NCI-H187 treated with DMSO at 0.1 percent for 48 hours (cell line): Measurements from ENCODE around the gene MYBBP1A.

Source experiments
- DNase-seq: peaks from one replicate; lab custom pipeline; 2025; lab: John Stamatoyannopoulos, UW

Gene MYBBP1A

DNA sequence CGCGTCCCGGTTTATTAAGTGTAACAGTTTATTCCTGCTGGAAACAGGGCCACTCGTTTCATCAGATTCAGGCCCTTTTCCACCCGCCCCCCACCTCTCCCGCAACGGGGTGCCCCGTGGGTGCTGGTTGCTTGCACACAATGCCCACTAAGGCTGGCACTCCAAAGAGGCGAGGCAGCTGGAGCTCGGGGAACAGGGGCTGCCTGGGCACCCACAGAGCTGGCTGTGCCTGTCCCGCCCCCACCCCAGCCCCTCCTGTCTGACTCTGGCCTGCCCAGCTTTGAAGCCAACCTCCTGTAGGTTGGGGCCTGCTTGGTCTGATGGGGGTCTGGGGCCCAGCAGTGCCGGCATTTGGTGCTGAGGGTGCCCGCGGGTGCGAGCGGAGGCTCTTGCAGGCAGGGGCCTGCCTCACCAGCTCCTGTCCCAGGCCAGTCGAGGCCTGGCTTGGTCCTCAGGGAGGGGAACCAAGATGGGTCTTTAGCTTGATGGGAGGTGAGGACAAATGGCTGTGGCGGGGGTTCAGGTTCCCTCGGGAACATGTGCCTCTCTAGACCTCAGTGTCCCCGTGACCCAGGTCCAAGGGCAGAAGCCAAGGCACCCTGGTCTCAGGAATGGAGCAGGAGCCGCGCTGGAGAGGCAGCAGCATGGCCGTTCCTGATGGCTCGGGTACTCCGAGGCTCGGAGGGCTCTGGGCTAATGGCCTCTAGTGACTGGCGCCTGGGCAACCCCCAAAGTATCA, 20.1 kb downstream of the MYBBP1A start:
- DNase-seq = no peak

DNA sequence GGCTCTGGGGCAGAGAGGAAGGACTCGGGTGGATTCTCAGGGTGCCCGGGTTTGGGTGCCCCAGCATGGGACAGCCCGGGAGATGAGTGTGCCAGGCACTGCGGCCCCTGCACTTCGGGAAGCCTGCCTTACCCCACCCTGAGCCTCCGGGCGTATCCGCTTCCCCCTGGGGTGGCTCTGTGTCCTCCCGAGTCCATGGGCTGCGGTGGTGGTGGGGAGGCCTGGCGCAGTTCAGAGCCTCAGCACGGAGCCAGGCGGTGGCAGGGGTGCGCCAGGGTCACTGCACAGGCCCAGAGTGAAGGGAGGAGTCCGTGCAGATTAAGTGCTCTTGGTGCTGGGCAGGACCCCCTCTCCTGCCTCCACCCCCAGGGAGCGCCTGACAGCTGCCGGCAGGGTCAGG, 20.7 kb downstream of the MYBBP1A start:
- no peak for DNase-seq

DNA sequence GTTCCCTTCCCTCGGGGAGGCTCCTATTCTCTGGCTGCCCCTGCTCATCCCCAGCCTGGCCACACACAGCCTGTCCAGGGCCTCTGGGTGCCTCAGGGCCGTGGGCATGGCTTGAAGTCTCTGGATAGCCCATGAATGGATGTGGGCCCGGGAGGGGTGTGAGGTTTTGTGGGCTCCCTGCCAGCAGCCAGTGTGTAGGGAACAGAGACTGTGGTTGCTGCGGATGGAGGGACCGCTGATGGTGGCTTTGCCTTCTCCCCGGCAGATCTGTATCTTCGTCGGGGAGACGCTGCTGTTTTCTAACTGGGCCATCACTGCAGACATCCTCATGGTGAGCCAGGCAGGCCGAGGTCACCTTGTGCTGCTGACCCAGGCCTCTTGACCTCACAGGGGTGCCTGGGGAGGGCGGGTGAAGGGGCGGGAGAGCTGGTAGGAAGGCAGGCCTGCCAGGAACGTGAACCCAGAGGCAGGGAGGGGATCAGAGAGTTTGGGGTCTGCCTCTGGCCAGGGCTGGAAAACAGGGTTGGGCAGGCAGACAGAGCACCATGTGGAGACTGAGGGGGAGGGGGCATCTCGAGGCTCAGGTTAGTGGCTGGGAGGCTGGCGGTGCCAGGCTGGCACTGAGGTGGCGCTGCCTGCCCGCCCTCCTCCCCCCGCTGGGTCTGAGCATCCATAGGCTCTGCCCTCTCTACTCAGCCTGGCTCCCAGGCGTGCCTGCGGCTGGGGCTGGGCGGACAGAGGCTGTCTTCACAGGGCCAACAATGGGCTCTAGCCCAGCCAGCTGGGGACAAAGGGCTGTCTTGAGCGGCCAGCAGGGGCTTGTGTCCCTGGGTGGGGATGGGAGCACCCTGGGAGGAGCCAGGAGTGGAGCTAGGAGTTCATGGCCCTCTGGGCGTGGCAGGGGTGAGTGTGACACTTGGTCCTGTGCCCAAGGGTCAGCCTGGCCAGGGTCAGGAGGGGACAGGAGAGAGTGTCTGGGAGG, 21.4 kb downstream of the MYBBP1A start:
- no peak for DNase-seq

DNA sequence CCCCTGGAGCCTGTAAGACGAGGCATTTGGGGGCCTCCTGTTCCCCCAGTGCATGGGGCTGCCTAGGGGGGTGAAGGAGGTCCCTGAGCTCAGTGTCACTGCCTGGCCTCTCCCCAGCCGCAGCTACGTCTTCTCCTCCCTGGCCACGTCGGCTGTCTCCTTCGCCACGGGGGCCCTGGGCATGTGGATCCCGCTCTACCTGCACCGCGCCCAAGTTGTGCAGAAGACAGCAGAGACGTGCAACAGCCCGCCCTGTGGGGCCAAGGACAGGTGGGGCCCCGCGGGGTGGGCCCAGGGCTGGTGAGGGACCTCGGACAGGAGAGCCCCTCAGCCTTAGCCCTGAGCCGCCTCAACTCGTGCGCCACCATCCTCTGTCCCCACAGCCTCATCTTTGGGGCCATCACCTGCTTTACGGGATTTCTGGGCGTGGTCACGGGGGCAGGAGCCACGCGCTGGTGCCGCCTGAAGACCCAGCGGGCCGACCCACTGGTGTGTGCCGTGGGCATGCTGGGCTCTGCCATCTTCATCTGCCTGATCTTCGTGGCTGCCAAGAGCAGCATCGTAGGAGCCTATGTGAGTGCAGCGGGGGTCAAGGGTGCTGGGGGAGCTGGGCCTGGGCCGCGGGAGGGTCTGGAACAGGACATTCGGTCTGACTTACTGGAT, 22.2 kb downstream of the MYBBP1A start:
- DNase-seq = no peak

DNA sequence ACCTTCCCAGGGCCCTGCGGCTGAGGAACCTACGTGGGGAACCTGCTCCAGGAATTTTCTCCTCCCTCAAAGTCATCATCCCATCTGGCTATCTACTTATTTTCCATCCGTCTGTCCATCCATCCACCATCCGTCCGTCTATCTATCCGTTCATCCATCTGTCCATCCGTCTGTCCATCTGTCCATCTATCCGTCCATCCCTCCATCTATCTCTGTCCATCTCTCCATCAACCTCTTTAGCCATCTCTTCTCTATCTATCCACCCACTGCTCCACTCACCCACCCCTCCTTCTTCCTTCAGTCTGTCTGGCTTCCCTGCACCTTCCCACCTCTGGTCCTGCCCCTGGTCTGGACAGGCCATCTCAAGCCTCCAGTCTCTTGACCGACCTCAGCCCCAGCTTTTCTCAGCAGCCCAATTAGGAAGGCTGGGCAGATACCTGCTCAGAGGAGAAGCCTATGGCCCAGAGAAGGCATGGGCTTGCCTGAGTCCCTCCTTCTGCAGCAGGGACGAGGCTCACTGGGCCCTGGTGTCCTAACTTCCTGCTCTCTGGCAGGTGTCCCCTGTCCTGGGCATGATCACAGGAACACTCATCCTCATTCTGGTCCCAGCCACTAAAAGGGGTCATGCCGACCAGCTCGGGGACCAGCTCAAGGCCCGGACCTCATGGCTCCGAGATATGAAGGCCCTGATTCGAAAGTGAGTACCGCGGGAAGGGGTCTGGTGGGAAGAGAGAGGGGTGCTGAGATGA, 23.0 kb downstream of the MYBBP1A start:
- DNase-seq = no peak

DNA sequence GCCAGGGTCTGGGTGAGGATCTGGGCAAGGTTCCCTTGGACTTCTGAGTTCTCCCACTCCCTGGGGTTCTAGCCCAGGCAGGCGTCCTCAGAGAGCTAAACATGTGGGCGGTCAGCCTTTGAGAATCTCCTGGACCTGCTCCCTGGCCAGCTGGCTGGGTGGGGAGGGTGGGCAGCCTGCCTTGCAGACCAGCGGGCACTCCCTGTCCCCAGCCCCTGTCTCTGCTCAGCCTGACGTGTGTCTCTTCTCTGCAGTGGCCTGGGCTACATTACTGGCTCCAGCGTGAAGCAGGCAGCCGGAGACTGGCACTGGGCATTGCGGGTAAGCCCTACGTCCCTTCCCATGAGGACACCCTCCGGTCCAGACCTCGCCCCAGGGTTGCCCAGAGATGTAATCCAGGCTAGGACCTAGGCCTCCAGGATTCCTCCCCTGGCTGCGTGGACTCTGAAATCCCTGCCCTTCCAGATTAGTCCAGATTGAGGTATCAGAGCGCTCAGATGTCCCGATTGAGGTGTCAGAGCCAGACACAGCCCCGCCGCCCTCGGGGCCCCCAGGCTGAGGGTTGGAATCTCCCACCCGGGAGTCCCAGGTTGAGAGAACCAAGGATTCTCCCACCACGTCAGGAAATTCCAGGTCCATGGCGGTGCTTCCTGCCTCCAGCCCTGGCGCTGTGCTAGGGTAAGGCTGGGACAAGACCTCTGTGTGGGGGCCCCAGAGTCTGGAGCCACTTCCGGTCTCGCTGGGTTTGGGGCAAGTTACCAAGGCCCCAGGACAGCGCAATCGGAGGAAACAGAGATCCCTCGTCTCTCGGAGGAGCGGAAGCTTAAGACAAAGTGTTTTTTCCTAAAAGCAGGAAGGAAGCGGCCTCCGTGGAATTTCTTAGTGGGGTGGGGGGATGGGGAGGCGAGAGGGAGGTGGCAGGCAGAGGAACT, 24.1 kb downstream of the MYBBP1A start:
- no peak for DNase-seq

DNA sequence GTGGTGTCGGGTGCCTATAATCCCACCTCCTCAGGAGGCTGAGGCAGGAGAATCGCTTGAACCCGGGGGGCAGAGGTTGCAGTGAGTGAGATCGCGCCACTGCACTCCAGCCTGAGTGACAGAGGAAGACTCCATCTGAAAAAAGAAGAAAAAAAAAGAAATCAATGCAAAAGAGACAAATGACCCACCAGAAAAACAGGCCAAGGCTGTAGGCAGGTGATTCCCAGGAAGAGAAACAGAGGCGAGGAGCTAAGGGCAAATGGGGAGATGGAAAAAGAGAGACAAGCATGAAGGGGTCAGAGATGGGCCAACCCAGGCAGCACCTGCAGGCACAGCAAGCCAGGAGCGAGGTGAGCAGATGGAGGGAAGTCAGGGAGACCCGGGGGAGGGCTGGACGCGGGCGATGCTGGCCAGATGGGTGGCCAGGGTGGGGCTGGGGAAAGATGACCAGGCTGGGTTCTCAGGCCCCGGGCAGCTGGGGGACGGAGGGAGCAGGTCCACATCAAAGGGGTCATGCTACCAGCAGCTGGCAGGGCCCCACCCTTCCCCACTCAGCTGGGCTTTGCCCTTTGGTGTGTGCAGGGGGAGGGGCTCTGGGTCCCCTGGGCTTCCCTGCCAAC, 25.5 kb downstream of the MYBBP1A start:
- DNase-seq = no peak

DNA sequence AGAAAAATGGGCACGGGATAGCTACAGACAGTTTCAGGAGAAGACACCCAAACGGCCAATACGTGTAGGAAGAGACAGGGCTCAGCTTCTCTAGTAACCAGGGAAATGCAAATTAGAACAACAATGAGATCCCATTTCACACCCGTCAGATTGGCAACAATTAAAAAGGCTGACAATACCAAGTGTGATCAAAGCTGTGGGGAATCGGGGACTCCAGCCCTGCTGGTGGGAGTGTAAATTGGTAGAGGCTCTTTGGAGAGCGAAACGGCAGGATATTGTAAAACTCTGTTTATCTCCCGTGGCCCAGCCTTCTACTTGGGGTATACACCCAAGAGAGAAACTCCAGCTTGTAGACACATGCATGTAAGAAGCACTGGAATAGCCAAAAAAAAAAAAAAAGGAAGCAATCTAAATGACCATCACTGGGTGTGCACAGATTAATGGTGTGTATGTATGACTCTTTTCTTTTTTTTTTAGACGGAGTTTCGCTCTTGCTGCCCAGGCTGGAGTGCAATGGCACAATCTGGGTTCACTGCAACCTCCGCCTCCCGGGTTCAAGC, 27.5 kb downstream of the MYBBP1A start:
- no peak for DNase-seq

DNA sequence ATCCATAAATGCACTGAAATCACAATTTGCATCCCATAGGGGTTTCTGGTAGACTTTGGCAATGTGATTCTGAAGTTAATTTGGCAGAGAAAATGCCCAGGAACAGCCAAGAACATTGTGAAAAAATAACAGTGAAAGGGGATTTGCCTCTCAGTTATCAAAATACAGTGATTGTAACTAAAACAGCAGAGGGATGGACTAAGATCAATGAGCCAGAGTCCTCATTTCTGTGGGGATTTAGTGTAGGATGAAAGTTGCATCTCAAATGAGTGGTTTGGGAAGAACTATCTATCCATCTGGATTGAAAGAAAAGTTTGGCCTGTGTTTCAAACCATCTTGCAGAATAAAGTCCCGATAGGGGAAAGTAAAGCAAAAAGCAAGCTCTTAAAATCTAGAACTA, 28.1 kb downstream of the MYBBP1A start:
- DNase-seq = no peak

DNA sequence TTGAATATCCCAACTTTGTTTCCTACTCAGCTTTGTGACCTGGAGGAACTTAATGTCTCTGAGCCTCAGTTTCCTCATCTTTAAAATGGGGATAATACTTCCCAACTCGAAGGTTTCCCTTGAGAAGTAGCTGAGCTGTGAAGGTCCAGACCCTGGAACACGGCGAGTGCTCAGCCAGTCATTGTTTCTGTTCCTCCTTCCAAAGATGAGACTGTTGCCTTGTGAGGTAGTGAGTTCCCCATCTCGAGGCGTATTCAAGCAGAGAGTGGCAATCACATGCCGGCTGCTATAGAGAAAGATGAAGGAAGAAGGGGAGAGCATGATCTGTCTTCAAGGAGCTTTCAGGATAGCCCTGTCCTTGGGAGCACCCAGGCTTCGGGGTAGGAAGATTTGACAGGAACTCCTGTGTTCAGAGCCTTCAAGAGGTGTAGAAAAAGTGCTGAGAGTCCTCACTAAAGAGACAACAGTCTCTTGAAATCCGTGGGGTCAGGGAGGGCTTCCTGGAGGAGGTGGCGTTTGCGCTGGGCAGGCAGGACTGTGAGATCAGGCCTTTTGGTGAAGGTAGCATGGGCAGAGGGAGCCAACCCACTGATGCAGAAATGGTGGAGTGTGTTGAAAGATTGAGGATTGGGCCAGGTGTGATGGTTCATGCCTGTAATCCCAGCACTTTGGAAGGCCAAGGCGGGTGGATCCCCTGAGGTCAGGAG, 29.3 kb downstream of the MYBBP1A start:
- DNase-seq = no peak

DNA sequence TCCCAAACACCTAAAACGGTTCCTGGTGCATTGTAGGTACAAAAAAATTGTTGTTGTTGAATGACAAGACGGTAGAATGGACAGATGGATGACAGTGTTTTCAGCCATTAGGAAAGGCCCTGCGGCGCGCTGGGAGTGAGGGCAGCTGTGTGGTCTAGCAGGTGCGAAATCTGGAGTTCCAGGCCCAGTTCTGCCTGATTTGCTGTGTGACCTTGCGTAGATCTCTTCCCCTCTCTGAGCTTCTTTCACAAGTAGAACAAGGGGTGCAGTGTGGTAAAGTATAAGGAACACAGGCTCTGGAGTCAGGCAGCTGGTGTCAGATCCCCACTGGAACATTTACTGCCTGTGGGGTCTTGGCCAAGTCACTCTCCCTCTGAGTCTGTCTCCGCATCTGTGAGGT, 31.2 kb downstream of the MYBBP1A start:
- no peak for DNase-seq

DNA sequence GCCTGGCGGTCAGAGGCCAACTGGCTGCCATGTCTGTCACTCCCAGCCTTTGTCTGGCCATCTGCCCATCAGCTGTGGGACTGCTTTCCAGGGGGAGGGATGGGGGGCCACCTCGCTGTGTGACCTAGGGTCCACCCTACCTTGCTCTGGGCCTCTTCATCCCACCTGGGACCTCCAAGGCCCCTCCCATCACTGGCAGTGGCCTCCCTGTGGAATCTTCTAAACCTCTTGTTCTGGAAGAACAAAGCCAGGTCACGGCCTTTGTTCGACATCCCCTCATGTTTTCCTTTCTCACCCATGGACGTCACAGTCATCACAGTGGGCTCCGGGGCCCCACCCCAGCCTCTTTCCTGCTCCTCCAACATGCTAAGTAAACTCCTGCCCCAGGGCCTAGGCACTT, 32.5 kb downstream of the MYBBP1A start:
- DNase-seq = no peak

DNA sequence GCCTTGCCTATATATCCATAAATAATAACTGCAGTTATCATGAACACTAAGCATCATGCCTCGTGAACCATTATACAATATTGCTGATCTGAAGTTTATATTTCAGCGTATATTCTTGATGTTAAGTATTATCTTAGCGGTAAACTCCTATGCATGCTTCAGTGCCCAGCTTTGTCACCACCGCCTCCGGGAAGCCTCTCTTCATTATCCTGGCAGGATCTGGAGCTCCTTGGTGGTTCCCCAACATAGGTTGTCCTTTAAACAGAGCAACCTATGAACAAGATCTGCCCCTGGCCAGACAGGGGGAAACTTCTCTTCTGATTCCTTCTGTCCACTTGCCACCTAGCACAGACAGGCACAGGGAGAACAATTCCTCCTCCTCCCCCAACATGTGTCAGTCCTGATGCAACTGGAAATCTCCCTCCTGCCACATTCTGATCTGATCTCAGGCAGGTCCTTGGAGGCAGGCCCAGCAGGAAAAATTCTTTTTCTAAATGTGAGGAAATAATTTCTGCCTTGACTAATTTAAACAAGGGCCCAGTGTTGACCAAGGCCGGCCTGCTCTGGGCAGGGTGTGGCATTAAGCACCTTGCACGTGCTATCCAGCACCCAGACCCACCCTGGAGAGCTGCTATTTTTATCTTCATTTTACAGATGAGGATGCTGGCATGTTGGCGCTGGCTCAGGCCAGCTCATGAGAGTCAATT, 34.1 kb downstream of the MYBBP1A start:
- no peak for DNase-seq

DNA sequence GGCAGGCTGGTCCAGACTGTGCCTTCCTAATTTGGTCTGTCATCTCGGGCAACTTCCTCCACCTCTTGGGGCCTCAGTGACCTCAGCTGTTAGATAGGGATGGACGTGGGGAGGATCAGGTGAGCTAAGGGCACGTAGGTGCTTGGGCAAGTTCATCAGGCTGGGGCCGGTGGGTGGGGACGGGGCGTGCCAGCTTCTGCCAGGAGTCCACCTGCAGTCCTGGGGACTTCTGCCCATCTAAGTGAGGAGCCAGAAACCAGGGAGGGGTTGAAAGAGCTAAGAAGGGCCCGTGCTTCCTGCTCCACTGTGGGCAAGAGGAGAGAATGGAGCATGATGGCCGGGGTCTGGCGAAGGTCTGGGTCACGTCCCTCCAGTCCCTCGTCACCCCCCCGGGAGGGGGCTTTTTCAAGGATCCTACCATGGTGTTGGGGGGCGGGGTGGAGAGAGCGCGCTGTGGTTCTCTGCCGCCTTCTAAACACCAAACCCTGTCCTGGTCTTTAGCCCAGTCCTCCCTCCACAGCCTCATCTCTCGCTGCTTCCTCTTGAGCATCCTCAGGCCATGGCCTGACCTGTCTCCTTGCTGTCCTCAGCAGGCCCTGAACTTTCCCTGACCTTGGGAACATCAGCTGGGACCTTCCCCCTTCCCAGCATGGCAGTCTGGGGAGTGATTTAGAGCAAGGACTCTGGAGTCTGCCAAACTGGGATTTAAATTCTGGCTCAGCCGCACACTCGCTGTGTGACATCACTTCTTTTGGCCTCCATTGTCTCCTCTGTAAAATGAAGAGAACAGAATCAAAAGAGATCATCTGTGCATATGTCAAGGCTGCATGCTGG, 34.9 kb downstream of the MYBBP1A start:
- DNase-seq = no peak

DNA sequence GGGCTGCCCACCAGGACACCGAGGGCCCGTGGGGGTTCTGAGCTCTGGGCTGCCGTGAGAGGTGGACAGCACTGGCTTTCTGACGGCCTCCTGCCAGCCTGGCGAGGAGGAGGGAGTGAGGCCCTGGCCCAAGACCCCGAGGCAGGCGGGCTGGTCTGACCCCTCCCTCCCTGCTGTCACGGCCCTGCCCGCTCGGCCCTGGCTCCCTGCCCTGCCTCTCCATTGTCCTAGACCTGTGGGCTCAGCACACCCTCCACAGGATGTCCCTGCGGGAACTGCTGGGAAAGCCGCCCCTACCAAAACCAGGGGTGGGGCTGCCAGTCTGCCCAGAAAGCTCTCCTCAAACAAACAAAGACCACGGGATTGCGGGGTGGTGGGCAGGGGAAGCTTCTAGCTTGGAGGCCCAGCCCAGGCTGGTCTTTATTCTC, 35.8 kb downstream of the MYBBP1A start:
- no peak for DNase-seq

DNA sequence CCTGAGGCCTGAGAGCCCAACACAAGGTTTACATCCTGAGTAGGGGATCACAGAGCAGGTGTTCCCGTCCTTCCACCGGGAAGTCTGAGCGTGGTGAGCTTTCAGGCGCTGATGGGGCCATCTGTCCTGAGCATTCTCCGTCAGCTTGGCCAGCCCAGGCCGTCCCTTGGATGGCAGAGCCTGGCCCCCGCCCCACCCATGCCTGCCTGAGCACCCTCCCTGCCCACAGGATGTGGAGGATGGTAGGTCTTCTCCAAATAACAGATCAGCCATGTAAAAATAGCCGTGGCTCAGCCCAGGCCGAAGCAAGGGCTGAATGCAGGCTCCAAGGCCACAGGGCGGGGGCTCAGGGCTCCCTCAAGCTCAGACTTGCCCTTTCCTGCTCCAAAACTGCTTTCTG, 36.3 kb downstream of the MYBBP1A start:
- DNase-seq = no peak

DNA sequence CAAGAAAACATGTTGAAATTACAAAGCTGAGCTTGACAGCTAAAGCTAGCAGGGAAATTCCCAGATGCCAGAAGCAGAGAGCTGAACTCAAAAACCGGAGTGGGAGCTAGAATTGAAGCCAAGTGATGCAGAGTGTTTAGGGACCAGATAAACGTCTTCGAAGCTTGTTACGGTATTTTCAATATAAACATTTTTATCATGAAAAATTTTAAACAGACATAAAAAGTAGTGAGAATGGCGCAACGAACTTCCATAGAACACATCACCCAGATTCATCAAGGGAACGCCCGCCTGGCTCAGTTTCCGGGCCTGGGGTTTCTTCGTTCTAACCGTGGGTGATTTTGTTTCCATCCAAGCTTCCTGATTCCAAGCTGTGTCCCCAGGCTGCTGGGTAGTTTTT, 38.4 kb downstream of the MYBBP1A start:
- DNase-seq = no peak

DNA sequence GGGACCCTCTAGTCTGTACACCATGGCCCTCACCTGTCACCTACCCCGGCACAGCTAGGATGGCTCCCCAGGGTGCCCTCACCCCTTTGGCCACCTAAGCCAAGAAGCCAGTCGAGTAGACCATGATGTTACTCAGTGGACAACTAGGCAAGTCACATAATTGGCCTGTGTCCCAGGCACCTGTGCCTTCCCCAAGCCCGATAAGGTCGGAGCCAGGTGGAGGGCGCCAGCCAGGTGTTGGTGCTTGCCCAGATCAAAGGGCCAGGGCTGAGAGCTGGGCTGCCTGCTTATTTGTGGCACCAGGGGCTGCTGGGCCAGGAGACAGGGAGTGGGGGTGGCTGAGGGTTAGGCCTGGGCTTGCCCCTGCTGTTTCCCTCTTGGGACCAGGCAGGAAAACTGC, 39.7 kb downstream of the MYBBP1A start:
- no peak for DNase-seq
